ENCODE results near the gene DSPP.

Gene DSPP

DNA sequence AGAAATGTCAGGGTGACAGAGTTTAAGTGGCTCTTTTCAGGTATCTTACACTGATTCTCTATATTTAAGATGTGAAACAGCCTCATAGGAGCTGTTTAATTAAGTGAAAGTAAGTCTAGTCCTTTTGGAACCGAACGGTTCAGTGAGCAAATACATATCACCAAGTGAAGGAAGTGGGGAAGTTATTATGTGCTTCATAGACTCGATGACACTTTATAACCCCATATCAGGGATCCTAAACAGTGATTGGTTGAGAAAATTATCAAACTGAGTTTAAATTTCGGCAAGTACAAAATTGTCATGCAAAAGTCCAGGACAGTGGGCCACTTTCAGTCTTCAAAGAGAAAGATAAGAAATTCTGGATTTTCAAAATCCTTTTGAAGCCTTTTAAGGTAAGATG lies at the start of gene DSPP:
TSS of gene DSPP (plus strand) at position 301 of the 400 bp plus-strand sequence. CDS start 2,380 bp downstream, outside the sequence.
- DNase-seq (ENCODE audit: low read depth, low spot score), result no peak
- TF ChIP-seq CTCF (IDR thresholded peaks at IDR 0.05; ENCODE audit: low read depth, low read length), result no peak
- in situ Hi-C loops (cut with HindIII; ENCODE audit: low sequenced_read_pairs), result no loop called here
- H3K4me3 ChIP-seq (ENCODE audit: low read depth, low read length), result no peak within 1 kb of the TSS

GRCh38 chr4:87559090-87559837 lies 49.1 kb upstream of the DSPP start:
- no peak overlapping the region for H3K4me3 ChIP-seq (ENCODE audit: low read depth, low read length)
- no peak for DNase-seq (ENCODE audit: low read depth, low spot score)
- TF ChIP-seq CTCF (IDR thresholded peaks at IDR 0.05; ENCODE audit: low read depth, low read length), result no peak
- in situ Hi-C loops (cut with HindIII; ENCODE audit: low sequenced_read_pairs), result no loop called here

- DNase-seq (ENCODE audit: low read depth, low spot score), result no peak
- no peak for TF ChIP-seq CTCF (IDR thresholded peaks at IDR 0.05; ENCODE audit: low read depth, low read length)
- no peak overlapping the region for H3K4me3 ChIP-seq (ENCODE audit: low read depth, low read length)
- in situ Hi-C loops (cut with HindIII; ENCODE audit: low sequenced_read_pairs), result no loop called here
Observed at GRCh38 chr4:87560802-87561201, 47.5 kb upstream of the DSPP start.

GRCh38 chr4:87565746-87566145 lies 42.6 kb upstream of the DSPP start:
- DNase-seq (ENCODE audit: low read depth, low spot score), result no peak
- in situ Hi-C loops (cut with HindIII; ENCODE audit: low sequenced_read_pairs), result no loop called here
- TF ChIP-seq CTCF (IDR thresholded peaks at IDR 0.05; ENCODE audit: low read depth, low read length), result no peak
- H3K4me3 ChIP-seq (ENCODE audit: low read depth, low read length), result no peak overlapping the region

DNA sequence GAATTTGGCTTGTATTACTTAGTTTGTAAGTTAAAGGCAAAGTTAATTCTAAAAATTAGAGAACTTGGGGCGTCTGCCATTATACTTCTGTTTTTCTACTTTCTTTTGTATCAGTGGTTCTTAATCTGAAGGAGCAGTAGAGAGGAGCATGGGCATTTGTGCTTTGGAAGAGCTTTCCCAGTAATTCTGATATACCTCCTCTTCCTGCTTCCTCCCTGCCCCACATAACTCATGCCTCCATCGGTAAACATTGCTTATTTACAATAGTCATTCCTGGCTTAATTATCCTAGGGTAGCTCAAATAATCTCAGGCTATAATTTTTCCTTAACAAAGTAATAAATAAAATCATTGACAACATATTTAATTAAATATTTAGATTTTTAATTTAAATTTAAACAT lies 42.1 kb upstream of the DSPP start:
- no peak overlapping the region for H3K4me3 ChIP-seq (ENCODE audit: low read depth, low read length)
- in situ Hi-C loops (cut with HindIII; ENCODE audit: low sequenced_read_pairs), result no loop called here
- TF ChIP-seq CTCF (IDR thresholded peaks at IDR 0.05; ENCODE audit: low read depth, low read length), result no peak
- no peak for DNase-seq (ENCODE audit: low read depth, low spot score)

DNA sequence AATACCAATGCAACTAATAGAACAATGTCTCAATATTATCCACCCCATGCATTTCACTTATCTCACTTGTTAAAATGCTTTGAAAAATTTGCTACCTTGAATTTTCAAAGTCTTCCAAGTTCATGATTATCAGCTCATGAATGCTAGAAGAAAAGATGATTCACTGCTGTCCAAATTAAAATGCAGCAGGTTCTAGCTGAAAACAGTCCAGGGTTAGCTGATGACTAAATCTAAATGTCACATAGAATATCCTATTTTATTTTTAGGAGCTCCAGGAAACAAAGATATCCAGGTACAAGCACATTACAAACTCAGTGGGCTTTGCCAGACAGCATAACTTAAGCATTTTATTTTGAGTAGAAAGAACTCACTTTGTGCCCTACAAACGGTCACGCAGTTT lies 41.1 kb upstream of the DSPP start:
- no peak overlapping the region for H3K4me3 ChIP-seq (ENCODE audit: low read depth, low read length)
- in situ Hi-C loops (cut with HindIII; ENCODE audit: low sequenced_read_pairs), result no loop called here
- DNase-seq (ENCODE audit: low read depth, low spot score), result no peak
- no peak for TF ChIP-seq CTCF (IDR thresholded peaks at IDR 0.05; ENCODE audit: low read depth, low read length)

Data from astrocyte of the spinal cord (primary cell).